K562 (cell line): ENCODE results near the gene GUCA2B. TPM values are rescaled to one million over a fixed set of nuclear protein-coding genes. Genes with fewer than 3 reads are reported as not detected.

ENCODE experiments used
- ATAC-seq: fragments of 200-7000 bp; cut with Tn5 transposase; 3 replicates; pipeline ENCODE4 v1.9.1; 2020; ENCODE audit warnings: moderate library complexity
- BruUV-seq: library from RNA; stranded (reverse); fragments of 400-500 nt; replicated peaks from 2 replicates; lab custom pipeline; 2021; lab: Mats Ljungman, UMichigan
- CTCF ChIA-PET: fragments of 300-600 bp; formaldehyde crosslinking; extraction: SDS; loops from one replicate; lab custom pipeline; 2021; ENCODE audit warnings: low intra/inter-chr PET ratio; lab: Yijun Ruan, JAX
- POLR2A ChIA-PET: fragments of 300-600, 350-650 bp; sonication (Branson Sonifier 250); formaldehyde crosslinking; extraction: SDS; loops from one replicate; lab custom pipeline; 2021; ENCODE audit warnings: antibody characterized with exemption, inconsistent platforms; lab: Yijun Ruan, JAX
- DNase-seq, 4 experiments: peaks; one replicate each; pipeline versions ENCODE4 v3.0.0 to v3.0.0-alpha.2; 2011 to 2018; ENCODE audit warnings: low spot score in 3 of 4, mixed read lengths in 3 of 4; ENCODE audit errors: extremely low read depth in 1 of 4
- FAIRE-seq: peaks from 2 replicates; lab custom pipeline; 2011; peaks lifted over from hg19 to GRCh38; lab: Jason Lieb, UNC
- H2AFZ ChIP-seq: 2 replicates; pipeline ENCODE4 v1.6.0; 2011; ENCODE audit warnings: low read depth, low read length, control low read depth, inconsistent platforms
- H3K27ac ChIP-seq: fragments of 200-600 bp; 3 replicates; pipeline ENCODE4 v1.8.0; 2011; ENCODE audit warnings: low read depth, mild to moderate bottlenecking, control low read depth, inconsistent platforms, low read length, moderate library complexity, mixed read lengths; ENCODE audit errors: extremely low read depth
- H3K27me3 ChIP-seq, 2 experiments: fragments of 300-600 bp in 1 of 2; 2 replicates in 1 of 2; 3 replicates in 1 of 2; pipeline versions ENCODE4 v1.6.0 to v1.8.0; 2011; ENCODE audit warnings: inconsistent platforms in 2 of 2, low read length in 2 of 2, mild to moderate bottlenecking in 1 of 2, mixed read lengths in 1 of 2, moderate library complexity in 1 of 2; ENCODE audit not compliant: control insufficient read depth in 2 of 2, insufficient read depth in 2 of 2
- H3K36me3 ChIP-seq: fragments of 300-600 bp; 3 replicates; pipeline ENCODE4 v1.8.0; 2011; ENCODE audit warnings: mild to moderate bottlenecking, low read length, inconsistent platforms; ENCODE audit not compliant: control insufficient read depth, insufficient read depth
- H3K4me1 ChIP-seq, 2 experiments: fragments of 200-600 bp in 1 of 2; replicated peaks in 1 of 2; 2 replicates in 1 of 2; 3 replicates in 1 of 2; pipeline versions ENCODE4 v1.5.1 to v1.8.0; 2011; ENCODE audit warnings: inconsistent platforms in 2 of 2, low read length in 2 of 2, mild to moderate bottlenecking in 1 of 2, mixed read lengths in 1 of 2, moderate library complexity in 1 of 2; ENCODE audit not compliant: control insufficient read depth in 2 of 2, insufficient read depth in 2 of 2
- H3K4me2 ChIP-seq: 2 replicates; pipeline ENCODE4 v1.6.1; 2011; ENCODE audit warnings: low read length, control low read depth, inconsistent platforms, mixed read lengths; ENCODE audit not compliant: insufficient read depth
- H3K4me3 ChIP-seq: fragments of 200-600 bp; sonication (generic), shearing (Covaris generic); 2 replicates; pipeline ENCODE4 v1.5.1; 2016; ENCODE audit warnings: control low read depth, inconsistent platforms
- H3K79me2 ChIP-seq: fragments of 200-600 bp; 3 replicates; pipeline ENCODE4 v1.8.0; 2011; ENCODE audit warnings: low read length, inconsistent platforms; ENCODE audit not compliant: control insufficient read depth, insufficient read depth
- H3K9ac ChIP-seq, 2 experiments: 2 replicates each; pipeline versions ENCODE4 v1.6.0 to v1.6.1; 2011; ENCODE audit warnings: low read depth in 2 of 2, low read length in 2 of 2, control low read depth in 1 of 2, inconsistent platforms in 1 of 2, mild to moderate bottlenecking in 1 of 2, mixed read lengths in 1 of 2; ENCODE audit not compliant: insufficient read depth in 1 of 2
- H3K9me1 ChIP-seq: one replicate; pipeline ENCODE4 v1.6.0; 2011; ENCODE audit warnings: inconsistent platforms, mild to moderate bottlenecking, low read length, moderate library complexity; ENCODE audit not compliant: control insufficient read depth, insufficient read depth
- H3K9me3 ChIP-seq: replicated peaks from 2 replicates; pipeline ENCODE4 v1.5.1; 2011; ENCODE audit warnings: low read depth, low read length, inconsistent platforms; ENCODE audit not compliant: control insufficient read depth, insufficient read depth
- H4K20me1 ChIP-seq: replicated peaks from 2 replicates; pipeline ENCODE4 v1.6.1; 2011; ENCODE audit warnings: low read length, inconsistent platforms, mixed read lengths; ENCODE audit not compliant: control insufficient read depth, insufficient read depth
- DNMT1 ChIP-seq: fragments of 450-650 bp; IDR thresholded peaks from 2 replicates; pipeline ENCODE4 v1.6.1; 2016; ENCODE audit warnings: antibody characterized with exemption, mild to moderate bottlenecking
- HCFC1 ChIP-seq: IDR thresholded peaks from 2 replicates; pipeline ENCODE4 v1.6.1; 2012; ENCODE audit warnings: low read depth, low read length, improper control_type of control experiment
- HNRNPLL ChIP-seq: fragments of 200-400 bp; formaldehyde crosslinking; IDR thresholded peaks from 2 replicates; pipeline ENCODE4 v1.6.1; 2017; ENCODE audit warnings: low read length, low read depth, mild to moderate bottlenecking; ENCODE audit not compliant: poor library complexity, severe bottlenecking
- HOXB6 ChIP-seq: fragments of 250-450 bp; sonication (Bioruptor Pico); IDR thresholded peaks from 2 replicates; pipeline ENCODE4 v1.5.1; 2022; ENCODE audit warnings: mild to moderate bottlenecking, borderline replicate concordance
- JUN ChIP-seq, 2 experiments: sonication (generic) in 1 of 2; formaldehyde crosslinking in 1 of 2; IDR thresholded peaks; 2 replicates each; pipeline versions ENCODE4 v1.6.1 to v1.8.0; 2012 to 2022; ENCODE audit warnings: borderline replicate concordance in 2 of 2, mild to moderate bottlenecking in 2 of 2, improper control_type of control experiment in 1 of 2, low read depth in 1 of 2, low read length in 1 of 2, missing genetic modification reagents in 1 of 2
- L3MBTL2 ChIP-seq: fragments of 450-650 bp; IDR thresholded peaks from 2 replicates; pipeline ENCODE4 v1.6.1; 2016; ENCODE audit warnings: mild to moderate bottlenecking, moderate library complexity
- MAX ChIP-seq: sonication (generic); formaldehyde crosslinking; IDR thresholded peaks from 2 replicates; pipeline ENCODE4 v1.9.0; 2022; ENCODE audit warnings: mild to moderate bottlenecking, missing genetic modification reagents
- NFIC ChIP-seq: fragments of 450-650 bp; IDR thresholded peaks from 2 replicates; pipeline ENCODE4 v1.6.1; 2017; ENCODE audit warnings: mild to moderate bottlenecking, inconsistent platforms
- PHB ChIP-seq: fragments of 250-450 bp; sonication (Bioruptor Pico); IDR thresholded peaks from 2 replicates; pipeline ENCODE4 v1.5.0; 2021
- PML ChIP-seq: IDR thresholded peaks from 2 replicates; pipeline ENCODE4 v1.6.1; 2012; ENCODE audit warnings: low read length, inconsistent platforms
- RBBP5 ChIP-seq: fragments of 200-600 bp; sonication (generic); IDR thresholded peaks from 2 replicates; pipeline ENCODE4 v1.6.1; 2012; ENCODE audit warnings: borderline replicate concordance, mild to moderate bottlenecking, low read length, control low read depth, inconsistent platforms; ENCODE audit not compliant: insufficient read depth, poor library complexity, severe bottlenecking
- SRSF3 ChIP-seq: fragments of 200-400 bp; formaldehyde crosslinking; IDR thresholded peaks from 2 replicates; pipeline ENCODE4 v1.6.1; 2016; ENCODE audit warnings: mild to moderate bottlenecking, low read length, moderate library complexity; ENCODE audit not compliant: insufficient read depth
- WHSC1 ChIP-seq: IDR thresholded peaks from one replicate; pipeline ENCODE4 v1.6.1; 2012; ENCODE audit warnings: low read length, control low read depth, inconsistent platforms
- ZBTB7A ChIP-seq: IDR thresholded peaks from 2 replicates; pipeline ENCODE4 v1.6.1; 2011; ENCODE audit warnings: low read depth, mild to moderate bottlenecking, low read length, moderate library complexity, borderline replicate concordance; ENCODE audit not compliant: control insufficient read depth
- ZNF124 ChIP-seq: sonication (generic); formaldehyde crosslinking; IDR thresholded peaks from 2 replicates; pipeline ENCODE4 v1.8.1; 2022; ENCODE audit warnings: missing genetic modification reagents
- ZNF134 ChIP-seq: fragments of 250-450 bp; sonication (Bioruptor Pico); conservative IDR thresholded peaks from 2 replicates; pipeline ENCODE4 v1.4.0; 2020
- ZNF282 ChIP-seq: sonication (generic); formaldehyde crosslinking; IDR thresholded peaks from 2 replicates; pipeline ENCODE4 v1.8.1; 2023; ENCODE audit warnings: missing genetic modification reagents
- ZNF436 ChIP-seq: fragments of 250-450, 450-650 bp; sonication (Bioruptor Pico); formaldehyde crosslinking; IDR thresholded peaks from 2 replicates; pipeline ENCODE4 v1.7.0; 2020; ENCODE audit warnings: mild to moderate bottlenecking
- ZNF77 ChIP-seq: fragments of 250-450 bp; sonication (Bioruptor Pico); IDR thresholded peaks from 2 replicates; pipeline ENCODE4 v1.5.0; 2020
- WGBS: fragments of 100-300 bp; shearing (Covaris generic); methylation state at CpG from one replicate; pipeline ENCODE4 v1.1.6; 2016; ENCODE audit warnings: low coverage, mixed read lengths; ENCODE audit not compliant: insufficient coverage; ENCODE audit errors: missing lambda C conversion rate; 5-methylcytosine and 5-hydroxymethylcytosine counted together
- in situ Hi-C: fragments of 300-500 bp; cut with MboI; formaldehyde crosslinking; loops from 4 replicates; pipeline ENCODE4 v1.15.0; 2018; ENCODE audit warnings: inconsistent platforms, mixed read lengths
- intact Hi-C: fragments of 100-400 bp; cut with micrococcal nuclease; formaldehyde crosslinking; loops from 2 replicates; pipeline ENCODE4 v1.14.2; 2022
- polyA plus RNA-seq, 8 experiments: library from polyadenylated mRNA; depleted of rRNA in 4 of 8; stranded (reverse) in 5 of 8; unstranded in 3 of 8; fragments of >200 nt; fragmentation: Nextera tagmentation in 2 of 8; fragmentation: Illumina TruSeq in 1 of 8; extraction: Ambion mirVana in 2 of 8; extraction: Trizol in 1 of 8; gene quantifications; 2 replicates each; pipeline versions ENCODE4 v1.2.1 to v1.2.3, GENCODE V29; 2011 to 2014; ENCODE audit warnings: inconsistent platforms in 1 of 8, missing spikeins in 1 of 8
- total RNA-seq, 7 experiments: library from RNA; depleted of rRNA in 6 of 7; stranded (reverse); fragments of >200 nt in 6 of 7; fragmentation: Illumina TruSeq in 2 of 7; extraction: Trizol in 2 of 7; gene quantifications; 2 replicates each; pipeline versions ENCODE4 v1.2.1 to v1.2.3, GENCODE V29; 2011 to 2021; ENCODE audit warnings: low replicate concordance in 1 of 7
- TF ChIP-seq, protein P1 (sequence below): sonication (generic); formaldehyde crosslinking; IDR thresholded peaks from 2 replicates; pipeline ENCODE4 v1.8.0; 2022; ENCODE audit warnings: missing genetic modification reagents, mild to moderate bottlenecking, borderline replicate concordance

Gene GUCA2B
- total and polyA plus RNA-seq, 9 of the 15 experiments (the other 6 are each of a cell fraction or from before 2014, with no cell fraction given), result not detected

- TF ChIP-seq PML, result no peak
- no peak for TF ChIP-seq RBBP5
- no peak for TF ChIP-seq ZNF77
These were observed 1.1 kb upstream of the GUCA2B start (continued) for GRCh38 chr1:42152119-42152518.

GRCh38 chr1:42153624-42154023, 414 bp downstream of the GUCA2B start:
- in situ Hi-C loops, result no loop called here
- DNase-seq, result no peak
- no peaks in the 10 kb centered on the region; the same call in none of the 2 replicates for H4K20me1 ChIP-seq
- no peak overlapping the region for H2AFZ ChIP-seq
- no peak for FAIRE-seq
- H3K4me1 ChIP-seq, result peaks cover 0 to 5% of the 10 kb centered on the region in 2 experiments; a peak in 1 of 5 replicates
- BruUV-seq, result no TSS peak
- no peak overlapping the region for H3K9ac ChIP-seq
- H3K36me3 ChIP-seq, result no peaks in the 10 kb centered on the region
- ChIA-PET POLR2A (interaction anchor here (0.6 kb wide), 1 partner anchor 613 kb away, joined by 3 read pairs; no protein-coding TSS in a partner anchor), CTCF (no interaction called here)
- no peak for TF ChIP-seq HNRNPLL
- TF ChIP-seq, protein P1, sequence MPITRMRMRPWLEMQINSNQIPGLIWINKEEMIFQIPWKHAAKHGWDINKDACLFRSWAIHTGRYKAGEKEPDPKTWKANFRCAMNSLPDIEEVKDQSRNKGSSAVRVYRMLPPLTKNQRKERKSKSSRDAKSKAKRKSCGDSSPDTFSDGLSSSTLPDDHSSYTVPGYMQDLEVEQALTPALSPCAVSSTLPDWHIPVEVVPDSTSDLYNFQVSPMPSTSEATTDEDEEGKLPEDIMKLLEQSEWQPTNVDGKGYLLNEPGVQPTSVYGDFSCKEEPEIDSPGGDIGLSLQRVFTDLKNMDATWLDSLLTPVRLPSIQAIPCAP, result no peak
- no peak for TF ChIP-seq SRSF3
- no peak for TF ChIP-seq ZBTB7A
- TF ChIP-seq ZNF124 (CRISPR knock-in tag), result no peak
- no peak for TF ChIP-seq JUN (IDR thresholded peaks at IDR 0.05; ENCODE audit: borderline replicate concordance, low read depth, low read length)
- no peak for TF ChIP-seq JUN (CRISPR knock-in tag; IDR thresholded peaks at IDR 0.05; ENCODE audit: borderline replicate concordance)
- no peak for TF ChIP-seq L3MBTL2
- no peak for TF ChIP-seq PHB (CRISPR knock-in tag)
- TF ChIP-seq ZNF282 (CRISPR knock-in tag), result no peak
- TF ChIP-seq NFIC, result no peak
- no peak for TF ChIP-seq ZNF436 (CRISPR knock-in tag)
- no peak for TF ChIP-seq HCFC1
- TF ChIP-seq DNMT1, result no peak
- TF ChIP-seq HOXB6 (CRISPR knock-in tag), result no peak
- TF ChIP-seq ZNF134 (CRISPR knock-in tag), result no peak
- TF ChIP-seq MAX (CRISPR knock-in tag), result no peak
- no peak for TF ChIP-seq WHSC1
- no peak overlapping the region for H3K4me2 ChIP-seq
- H3K79me2 ChIP-seq, result no peaks in the 10 kb centered on the region
- no peak overlapping the region for H3K4me3 ChIP-seq
- 1% methylated on average over 6 of the region's 6 CpGs for WGBS
- peaks cover 26 to 66% of the 10 kb centered on the region in 2 experiments; a peak in 4 of 5 replicates for H3K27me3 ChIP-seq
- H3K9me1 ChIP-seq, result no peaks in the 10 kb centered on the region
- no peak overlapping the region for H3K27ac ChIP-seq
- ATAC-seq, result no peak
- H3K9me3 ChIP-seq, result no peaks in the 10 kb centered on the region
- intact Hi-C loops, result no loop called here
